Measurements from ENCODE around the gene ARHGAP26.

ARHGAP26 gene

GRCh38 chr5:143204474-143205246 is 434.5 kb downstream of the ARHGAP26 start:
- TF ChIP-seq CTCF (IDR thresholded peaks at IDR 0.05; ENCODE audit: borderline replicate concordance, insufficient read depth, low read depth, low read length): no peak
- H3K4me3 ChIP-seq (ENCODE audit: low read depth, low read length): no peak overlapping the region

- no peak for TF ChIP-seq CTCF (IDR thresholded peaks at IDR 0.05; ENCODE audit: borderline replicate concordance, insufficient read depth, low read depth, low read length)
- no peak overlapping the region for H3K4me3 ChIP-seq (ENCODE audit: low read depth, low read length)
Observed at GRCh38 chr5:143205386-143205785, 435.2 kb downstream of the ARHGAP26 start.

GRCh38 chr5:143205883-143206195 is 435.7 kb downstream of the ARHGAP26 start:
- H3K4me3 ChIP-seq (ENCODE audit: low read depth, low read length): peak overlapping the region; percentile 13
- TF ChIP-seq CTCF (IDR thresholded peaks at IDR 0.05; ENCODE audit: borderline replicate concordance, insufficient read depth, low read depth, low read length): no peak

GRCh38 chr5:143206196-143207053 is 436.2 kb downstream of the ARHGAP26 start:
- 0 out of 2 replicates have a peak, but pooled peaks have one; percentile 10 for TF ChIP-seq CTCF (IDR thresholded peaks at IDR 0.05; ENCODE audit: borderline replicate concordance, insufficient read depth, low read depth, low read length)
- peak overlapping the region; percentile 13 for H3K4me3 ChIP-seq (ENCODE audit: low read depth, low read length)

- no peak for TF ChIP-seq CTCF (IDR thresholded peaks at IDR 0.05; ENCODE audit: borderline replicate concordance, insufficient read depth, low read depth, low read length)
- H3K4me3 ChIP-seq (ENCODE audit: low read depth, low read length): no peak overlapping the region
Observed at GRCh38 chr5:143207058-143207457, 436.9 kb downstream of the ARHGAP26 start.

GRCh38 chr5:143207563-143208364 is 437.6 kb downstream of the ARHGAP26 start:
- no peak overlapping the region for H3K4me3 ChIP-seq (ENCODE audit: low read depth, low read length)
- no peak for TF ChIP-seq CTCF (IDR thresholded peaks at IDR 0.05; ENCODE audit: borderline replicate concordance, insufficient read depth, low read depth, low read length)
